ENCODE results near the gene C10orf120.

Gene C10orf120

DNA sequence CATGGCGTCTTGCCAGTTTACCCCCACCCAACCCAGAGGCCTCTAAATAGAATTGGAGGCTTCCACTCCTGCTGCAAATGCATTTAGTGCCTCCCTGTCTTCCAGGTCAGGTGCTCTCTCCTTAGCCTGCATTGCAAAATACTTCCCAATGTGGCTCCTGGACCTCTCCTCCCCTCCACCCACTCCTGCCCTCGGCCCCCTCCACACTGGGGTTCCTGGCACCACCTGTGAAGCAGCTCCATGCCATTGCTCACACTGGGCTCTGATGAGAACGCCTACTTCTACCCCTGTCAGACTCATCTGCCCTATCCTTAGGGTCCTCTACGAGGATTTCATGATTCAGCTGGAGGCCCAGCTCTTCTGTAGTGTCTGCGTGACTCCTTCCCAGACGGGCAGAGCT lies 37.4 kb downstream of the C10orf120 start:
- H3K4me3 ChIP-seq (ENCODE audit: low read depth, low read length), result no peak overlapping the region

DNA sequence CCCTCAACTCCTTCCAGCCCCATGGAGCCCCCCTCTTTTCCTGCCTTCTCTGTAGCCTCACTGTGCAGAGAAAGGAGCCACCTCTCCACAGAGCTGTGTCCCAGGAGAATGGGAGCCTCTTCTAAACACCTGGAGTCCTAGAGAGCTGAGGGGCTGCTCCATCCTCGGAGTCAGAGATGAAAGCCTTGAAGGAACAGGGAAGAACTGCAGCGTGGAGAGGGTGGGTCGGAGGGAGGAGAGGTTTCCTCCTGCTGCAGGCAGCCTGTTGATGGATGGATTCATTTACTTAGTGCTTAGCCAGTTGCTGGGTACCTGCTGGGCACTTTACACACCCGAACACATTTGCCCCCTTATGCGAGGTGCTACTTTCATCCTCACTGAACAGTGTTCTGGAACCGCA lies 39.0 kb downstream of the C10orf120 start:
- no peak overlapping the region for H3K4me3 ChIP-seq (ENCODE audit: low read depth, low read length)

DNA sequence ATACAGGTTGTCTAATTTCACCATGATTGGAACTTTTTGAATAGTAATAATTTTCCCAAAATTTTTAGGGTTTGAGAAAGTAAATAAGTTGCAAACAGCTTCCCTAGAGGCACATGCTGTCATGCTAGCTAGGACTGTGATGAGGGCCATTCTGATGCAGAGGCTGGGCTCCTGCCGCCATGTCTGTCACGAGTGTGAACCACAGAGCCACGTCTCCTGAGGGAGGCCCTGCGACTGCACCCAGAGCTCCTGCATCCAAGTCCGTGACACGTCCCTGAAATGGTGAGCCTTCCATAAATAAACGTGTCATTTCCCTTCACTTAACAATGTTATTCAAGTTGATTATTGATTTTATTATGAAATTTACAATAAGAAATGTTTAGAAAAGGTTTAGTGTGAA lies 40.0 kb downstream of the C10orf120 start:
- no peak overlapping the region for H3K4me3 ChIP-seq (ENCODE audit: low read depth, low read length)

DNA sequence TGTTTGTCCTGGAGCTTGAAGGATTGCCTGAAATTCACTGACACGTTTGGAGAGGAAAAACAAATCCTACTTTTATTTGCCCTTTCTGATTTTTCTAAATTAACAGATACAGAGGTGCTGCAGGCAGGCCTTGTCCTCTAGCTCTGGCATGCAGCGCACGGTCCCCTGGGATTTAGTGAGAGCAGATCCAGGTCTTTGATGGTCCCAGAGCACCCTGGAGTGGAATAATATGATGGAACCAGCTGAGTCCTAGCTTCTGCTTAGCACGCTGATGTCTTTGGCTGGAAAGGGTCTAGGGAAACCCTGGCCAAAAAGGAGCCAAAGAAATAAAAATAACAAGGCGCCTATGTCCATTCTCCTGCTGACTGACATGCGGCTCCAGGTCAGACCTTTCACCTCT lies 40.5 kb downstream of the C10orf120 start:
- H3K4me3 ChIP-seq (ENCODE audit: low read depth, low read length), result no peak overlapping the region

DNA sequence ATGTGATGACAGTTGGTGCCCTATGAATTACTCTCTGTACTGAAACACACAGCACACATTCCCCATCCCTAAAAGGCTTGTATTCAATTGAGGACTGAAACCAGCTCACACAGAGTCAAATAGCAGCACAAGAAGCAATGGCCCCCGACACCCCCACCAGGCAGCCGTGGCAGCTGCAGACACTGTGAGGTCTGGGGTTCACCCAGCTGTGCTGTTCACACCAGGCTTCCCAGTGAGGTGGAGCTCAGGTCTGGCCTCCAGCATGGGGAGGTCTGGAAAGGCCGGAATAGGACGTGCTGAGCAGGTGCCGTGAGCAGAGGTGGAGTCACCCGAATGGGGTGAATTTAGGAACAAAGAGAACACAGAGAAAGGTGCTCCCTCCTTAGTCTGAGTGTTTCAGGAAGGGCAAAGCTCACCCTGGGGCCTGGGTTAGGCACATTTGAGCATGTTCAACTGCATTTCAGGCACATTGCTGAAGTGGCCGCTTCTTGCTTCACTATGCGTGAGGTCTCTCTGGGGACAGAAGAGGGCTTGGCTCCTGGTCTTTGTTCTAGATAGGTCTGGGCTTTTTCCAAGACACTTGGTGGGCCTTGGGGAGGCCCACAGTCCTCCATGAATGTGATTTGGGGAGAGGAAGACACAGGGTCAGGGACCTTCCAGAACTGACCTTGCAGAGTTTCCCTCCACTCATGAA lies 41.1 kb downstream of the C10orf120 start:
- no peak overlapping the region for H3K4me3 ChIP-seq (ENCODE audit: low read depth, low read length)

DNA sequence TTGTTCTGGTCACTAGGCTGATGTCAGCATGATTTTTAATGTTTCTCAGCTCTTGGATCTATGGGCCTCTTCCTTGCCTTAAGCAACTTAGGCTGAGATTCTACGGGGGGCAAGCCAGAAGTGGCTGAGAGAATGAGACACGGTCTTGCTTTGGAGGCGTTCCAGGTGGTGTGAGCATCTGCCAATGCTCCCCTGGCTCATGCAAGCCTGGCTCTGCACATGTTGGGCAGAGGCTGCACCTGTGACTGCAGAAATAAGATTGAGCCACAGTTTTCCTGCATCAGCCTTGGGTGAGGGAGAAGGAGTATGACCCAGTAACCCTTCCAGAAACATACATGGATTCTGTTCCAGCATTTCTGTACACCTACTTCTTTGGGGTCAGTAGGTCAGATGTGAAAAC lies 41.9 kb downstream of the C10orf120 start:
- H3K4me3 ChIP-seq (ENCODE audit: low read depth, low read length), result no peak overlapping the region

DNA sequence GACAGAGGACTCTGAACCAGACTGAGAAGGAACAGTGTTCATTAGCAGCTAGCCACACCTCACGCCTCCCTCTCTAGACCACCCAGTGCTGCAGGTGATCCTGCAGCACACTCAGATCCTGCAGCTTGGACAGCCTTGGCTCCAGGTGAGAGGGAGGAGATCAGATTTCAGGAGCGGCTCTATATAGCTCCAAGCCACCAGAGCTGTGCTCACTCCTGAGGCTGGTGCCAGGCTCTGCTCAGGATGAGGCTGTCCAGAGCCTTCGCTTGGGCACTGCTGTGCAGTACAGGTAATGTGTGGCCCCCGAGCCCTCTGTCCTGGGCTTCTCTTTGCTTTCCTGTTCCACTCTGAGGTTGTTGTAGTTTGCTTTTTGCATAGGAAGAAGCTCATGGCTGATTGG lies 42.4 kb downstream of the C10orf120 start:
- no peak overlapping the region for H3K4me3 ChIP-seq (ENCODE audit: low read depth, low read length)

DNA sequence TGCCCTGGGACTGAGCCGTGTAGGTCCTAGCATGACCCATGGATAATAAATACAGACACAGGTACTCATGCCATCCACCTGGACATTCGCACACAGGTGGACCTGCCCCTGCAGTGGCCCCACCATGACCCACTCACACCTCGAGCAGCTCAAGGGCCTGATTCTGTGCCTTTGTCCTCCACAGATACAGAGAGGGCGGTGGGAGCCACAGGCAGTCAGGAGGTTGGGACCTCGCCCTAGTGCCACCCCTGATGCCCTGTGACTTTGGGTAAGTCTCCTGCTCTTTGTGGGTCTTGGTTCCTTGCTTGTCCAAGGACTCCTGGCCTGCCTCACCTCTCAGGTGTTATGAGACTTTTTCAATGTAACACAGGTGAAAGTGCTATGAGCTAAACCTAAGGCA lies 42.9 kb downstream of the C10orf120 start:
- no peak overlapping the region for H3K4me3 ChIP-seq (ENCODE audit: low read depth, low read length)

DNA sequence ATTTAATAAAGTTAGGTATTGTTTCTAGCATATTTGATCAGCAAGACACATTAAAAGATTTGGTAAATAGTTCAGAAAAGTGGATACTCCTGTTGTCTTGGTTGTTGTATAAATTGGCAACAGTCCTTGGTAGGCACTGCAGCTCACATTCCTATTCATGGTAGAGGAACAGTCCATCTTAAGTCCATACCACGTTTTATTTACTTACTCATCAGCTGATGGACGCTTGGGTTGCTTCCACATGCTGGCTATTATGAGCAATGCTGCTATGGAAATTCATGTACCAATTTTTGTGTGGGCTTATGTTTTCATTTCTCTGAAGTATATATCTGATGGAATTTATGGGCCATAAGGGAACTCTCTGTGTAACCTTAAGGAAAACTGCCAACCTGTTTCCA lies 43.3 kb downstream of the C10orf120 start:
- no peak overlapping the region for H3K4me3 ChIP-seq (ENCODE audit: low read depth, low read length)

DNA sequence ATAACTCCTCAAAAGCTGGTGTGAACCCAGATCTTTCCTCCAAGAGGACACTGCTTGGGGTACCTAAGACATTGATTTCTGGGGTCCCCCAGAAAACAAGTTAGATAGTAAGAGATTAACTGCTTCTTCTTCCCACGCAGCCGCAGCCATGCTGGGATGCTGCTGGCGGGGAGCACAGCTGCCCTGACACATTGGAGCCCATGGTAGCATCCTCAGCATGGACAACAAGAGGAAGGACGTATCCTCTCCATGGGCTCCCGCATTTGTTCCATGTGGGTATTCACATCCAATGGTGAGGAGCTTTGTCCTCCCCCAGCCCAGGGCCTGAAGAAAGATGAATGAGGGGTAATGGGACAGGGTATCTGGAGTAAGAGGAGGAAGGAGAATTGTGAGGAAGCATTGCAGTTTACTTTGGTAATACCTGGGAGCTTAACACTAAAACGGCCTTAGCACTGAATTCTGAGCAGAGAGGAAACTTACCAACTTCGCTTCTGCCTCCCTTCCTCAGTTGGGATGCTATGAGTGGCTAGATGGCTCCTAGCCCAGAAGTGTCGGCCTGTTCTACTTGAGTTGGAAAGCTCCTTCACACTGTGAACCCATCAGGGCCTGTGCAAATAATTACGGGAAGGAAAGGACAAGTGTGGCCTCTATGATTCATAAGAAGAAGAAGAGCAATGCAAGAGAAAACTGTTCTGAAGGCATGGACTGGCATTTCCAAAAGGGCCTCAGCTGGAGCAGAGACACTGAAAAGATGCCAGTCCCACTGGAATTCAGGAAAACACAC lies 43.9 kb downstream of the C10orf120 start:
- H3K4me3 ChIP-seq (ENCODE audit: low read depth, low read length), result no peak overlapping the region

DNA sequence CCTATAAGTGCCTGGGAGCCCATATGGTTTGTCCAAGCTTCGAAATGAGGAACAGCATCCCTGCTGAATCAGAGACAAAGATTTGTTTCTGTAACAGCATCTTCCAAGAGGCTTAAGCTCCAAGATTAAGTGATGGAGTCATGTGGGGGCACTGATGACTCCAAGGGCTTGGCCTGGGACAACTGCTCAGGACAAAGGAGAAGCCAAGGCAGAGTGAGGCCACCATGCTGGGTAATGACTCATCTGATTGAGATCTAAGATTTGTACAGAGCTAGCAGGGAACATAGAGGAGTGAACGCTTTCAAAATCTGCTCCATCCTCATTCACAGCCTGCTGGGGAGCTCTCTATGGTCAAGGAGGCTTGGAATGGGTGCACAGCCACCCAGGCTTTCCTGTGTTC lies 49.3 kb downstream of the C10orf120 start:
- H3K4me3 ChIP-seq (ENCODE audit: low read depth, low read length), result no peak overlapping the region

DNA sequence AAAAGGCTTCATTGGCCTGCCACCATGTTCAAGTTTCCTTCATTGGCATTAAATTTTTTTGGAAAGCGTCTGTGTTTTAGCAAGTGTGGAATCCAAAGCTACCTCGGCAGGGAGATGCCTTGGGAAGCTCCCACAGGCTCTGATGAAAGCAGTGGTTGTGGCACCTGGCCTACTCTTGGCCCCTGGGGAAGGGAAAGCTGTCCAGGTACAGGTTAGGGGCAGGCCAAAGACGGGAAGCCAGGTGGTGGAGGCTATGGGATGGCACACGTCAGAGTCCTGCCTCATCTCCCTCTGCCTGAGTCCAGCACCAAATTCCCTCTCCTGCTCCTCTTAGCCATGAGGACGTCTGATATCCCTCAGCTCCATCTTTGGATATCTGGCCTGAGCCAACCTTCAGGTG lies 49.7 kb downstream of the C10orf120 start:
- H3K4me3 ChIP-seq (ENCODE audit: low read depth, low read length), result no peak overlapping the region

DNA sequence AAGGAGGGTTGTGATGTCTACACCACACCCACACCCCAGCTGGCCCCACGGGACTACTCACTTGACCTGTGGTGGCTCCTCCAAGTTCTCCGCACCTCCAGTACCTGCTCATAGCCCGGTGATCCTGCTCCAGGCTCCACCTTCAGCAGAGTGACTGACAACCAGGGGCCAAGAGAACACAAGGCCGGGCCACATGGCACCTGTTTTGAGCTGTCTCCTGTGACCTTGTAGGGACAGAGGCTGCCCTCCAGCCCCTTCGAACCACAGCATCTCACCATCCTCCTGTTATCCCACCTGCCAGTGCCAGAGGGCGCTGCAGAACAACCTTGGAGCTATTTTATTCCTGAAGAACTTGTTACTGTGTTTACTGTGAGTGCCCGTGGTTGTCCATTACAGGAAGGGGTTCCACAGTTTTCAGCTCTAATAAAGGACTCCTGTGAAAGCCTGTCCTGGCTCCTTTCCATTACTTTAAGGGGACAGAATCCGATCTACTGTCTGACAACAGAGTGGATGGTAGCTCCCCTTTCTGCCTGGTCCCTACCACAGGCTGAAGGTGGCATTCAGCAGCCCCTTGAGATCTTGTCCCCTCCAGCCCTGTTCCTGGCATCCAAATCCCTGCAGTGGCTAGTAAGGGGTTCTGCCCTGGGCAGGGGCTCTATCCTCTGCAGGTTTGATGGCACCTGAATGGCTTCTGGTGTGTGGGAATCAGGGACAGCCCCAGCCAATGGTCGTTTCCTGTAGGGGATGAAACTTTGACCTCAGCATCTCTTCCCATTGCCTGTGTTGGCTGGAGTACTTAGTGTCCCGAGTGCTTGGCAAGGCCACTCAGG lies 50.8 kb downstream of the C10orf120 start:
- H3K4me3 ChIP-seq (ENCODE audit: low read depth, low read length), result no peak overlapping the region
